ENCODE results near the gene DDX27. TPM values are rescaled to one million over a fixed set of nuclear protein-coding genes. Genes with fewer than 3 reads are reported as not detected.

Gene DDX27
- polyA plus RNA-seq, 1 experiment: 31.9 TPM

- ChIA-PET CTCF (no interaction called here), POLR2A (interaction anchor here (0.6 to 1.3 kb wide), 3 partner anchors 11 to 291 kb away, joined by 3 to 5 read pairs (median 4); partner anchors contain the start of gene ZNFX1)
- TF ChIP-seq CTCF (IDR thresholded peaks at IDR 0.05; ENCODE audit: insufficient read depth, low read depth, low read length): no peak
- H3K27me3 ChIP-seq (ENCODE audit: control insufficient read depth, insufficient read depth, low read length): no peaks in the 10 kb centered on the region
- no peak for DNase-seq (ENCODE audit: low read depth)
- peaks cover 34% of the 10 kb centered on the region for H3K36me3 ChIP-seq (ENCODE audit: control insufficient read depth, insufficient read depth, low read length)
- no peak overlapping the region for H3K4me3 ChIP-seq (ENCODE audit: low read depth, low read length)
Observed at GRCh38 chr20:49288784-49289696, 69.8 kb downstream of the DDX27 start.

- TF ChIP-seq CTCF (IDR thresholded peaks at IDR 0.05; ENCODE audit: insufficient read depth, low read depth, low read length): no peak
- DNase-seq (ENCODE audit: low read depth): no peak
- POLR2A ChIA-PET: no interaction called here
- Histone ChIP-seq H3K4me3 (ENCODE audit: low read depth, low read length) (no peak overlapping the region), H3K36me3 (ENCODE audit: control insufficient read depth, insufficient read depth, low read length) (peaks cover 26% of the 10 kb centered on the region), H3K27me3 (ENCODE audit: control insufficient read depth, insufficient read depth, low read length) (no peaks in the 10 kb centered on the region)
- CTCF ChIA-PET: interaction anchor here (0.6 to 0.9 kb wide), 2 partner anchors 13 to 45 kb away, joined by 3 read pairs; no protein-coding TSS in a partner anchor
Observed at GRCh38 chr20:49290608-49291191, 71.5 kb downstream of the DDX27 start.

- no peak for TF ChIP-seq CTCF (IDR thresholded peaks at IDR 0.05; ENCODE audit: insufficient read depth, low read depth, low read length)
- POLR2A ChIA-PET: no interaction called here
- Histone ChIP-seq H3K27me3 (ENCODE audit: control insufficient read depth, insufficient read depth, low read length) (no peaks in the 10 kb centered on the region), H3K36me3 (ENCODE audit: control insufficient read depth, insufficient read depth, low read length) (peaks cover 22% of the 10 kb centered on the region), H3K4me3 (ENCODE audit: low read depth, low read length) (no peak overlapping the region)
- CTCF ChIA-PET: interaction anchor here (0.6 to 0.9 kb wide), 2 partner anchors 13 to 45 kb away, joined by 3 read pairs; no protein-coding TSS in a partner anchor
- DNase-seq (ENCODE audit: low read depth): no peak
Observed at GRCh38 chr20:49291200-49291599, 72.0 kb downstream of the DDX27 start.

GRCh38 chr20:49292010-49292409, 72.8 kb downstream of the DDX27 start:
- POLR2A ChIA-PET: no interaction called here
- no peak for TF ChIP-seq CTCF (IDR thresholded peaks at IDR 0.05; ENCODE audit: insufficient read depth, low read depth, low read length)
- H3K27me3 ChIP-seq (ENCODE audit: control insufficient read depth, insufficient read depth, low read length): no peaks in the 10 kb centered on the region
- H3K4me3 ChIP-seq (ENCODE audit: low read depth, low read length): no peak overlapping the region
- CTCF ChIA-PET: interaction anchor here (1.0 to 1.2 kb wide), 3 partner anchors 11 to 192 kb away, joined by 3 to 5 read pairs (median 5); no protein-coding TSS in a partner anchor
- H3K36me3 ChIP-seq (ENCODE audit: control insufficient read depth, insufficient read depth, low read length): peaks cover 14% of the 10 kb centered on the region
- DNase-seq (ENCODE audit: low read depth): no peak

- no peaks in the 10 kb centered on the region for H3K27me3 ChIP-seq (ENCODE audit: control insufficient read depth, insufficient read depth, low read length)
- TF ChIP-seq CTCF (IDR thresholded peaks at IDR 0.05; ENCODE audit: insufficient read depth, low read depth, low read length): no peak
- DNase-seq (ENCODE audit: low read depth): no peak
- peaks cover 13% of the 10 kb centered on the region for H3K36me3 ChIP-seq (ENCODE audit: control insufficient read depth, insufficient read depth, low read length)
- ChIA-PET CTCF (interaction anchor here (1.2 kb wide), 1 partner anchor 10 kb away, joined by 5 read pairs; no protein-coding TSS in a partner anchor), POLR2A (no interaction called here)
- H3K4me3 ChIP-seq (ENCODE audit: low read depth, low read length): no peak overlapping the region
Observed at GRCh38 chr20:49293122-49293521, 73.9 kb downstream of the DDX27 start.

All from BJ (cell line).